ENCODE results near the gene NADK. TPM values are rescaled to one million over a fixed set of nuclear protein-coding genes. Genes with fewer than 3 reads are reported as not detected.

The NADK gene
- total RNA-seq, 1 donor from 2014 or later, result 48.8 TPM

GRCh38 chr1:1815606-1816281 lies 37.5 kb upstream of the NADK start:
- DNase-seq (ENCODE audit: low read depth), result no peak
- no peak overlapping the region for H3K4me3 ChIP-seq (ENCODE audit: low read depth, low read length)
- no peak for TF ChIP-seq CTCF (conservative IDR thresholded peaks at IDR 0.05; ENCODE audit: low read depth, low read length)

- H3K4me3 ChIP-seq (ENCODE audit: low read depth, low read length), result no peak overlapping the region
- no peak for DNase-seq (ENCODE audit: low read depth)
- no peak for TF ChIP-seq CTCF (conservative IDR thresholded peaks at IDR 0.05; ENCODE audit: low read depth, low read length)
These were observed 31.2 kb upstream of the NADK start for GRCh38 chr1:1809489-1809888.

- TF ChIP-seq CTCF (conservative IDR thresholded peaks at IDR 0.05; ENCODE audit: low read depth, low read length), result no peak
- no peak overlapping the region for H3K4me3 ChIP-seq (ENCODE audit: low read depth, low read length)
- no peak for DNase-seq (ENCODE audit: low read depth)
These were observed 29.9 kb upstream of the NADK start for GRCh38 chr1:1808206-1808605.

- DNase-seq (ENCODE audit: low read depth), result no peak
- H3K4me3 ChIP-seq (ENCODE audit: low read depth, low read length), result no peak overlapping the region
- no peak for TF ChIP-seq CTCF (conservative IDR thresholded peaks at IDR 0.05; ENCODE audit: low read depth, low read length)
These were observed 28.6 kb upstream of the NADK start for GRCh38 chr1:1806890-1807289.

GRCh38 chr1:1804301-1804700 lies 26.0 kb upstream of the NADK start:
- no peak for TF ChIP-seq CTCF (conservative IDR thresholded peaks at IDR 0.05; ENCODE audit: low read depth, low read length)
- no peak overlapping the region for H3K4me3 ChIP-seq (ENCODE audit: low read depth, low read length)
- DNase-seq (ENCODE audit: low read depth), result no peak

DNA sequence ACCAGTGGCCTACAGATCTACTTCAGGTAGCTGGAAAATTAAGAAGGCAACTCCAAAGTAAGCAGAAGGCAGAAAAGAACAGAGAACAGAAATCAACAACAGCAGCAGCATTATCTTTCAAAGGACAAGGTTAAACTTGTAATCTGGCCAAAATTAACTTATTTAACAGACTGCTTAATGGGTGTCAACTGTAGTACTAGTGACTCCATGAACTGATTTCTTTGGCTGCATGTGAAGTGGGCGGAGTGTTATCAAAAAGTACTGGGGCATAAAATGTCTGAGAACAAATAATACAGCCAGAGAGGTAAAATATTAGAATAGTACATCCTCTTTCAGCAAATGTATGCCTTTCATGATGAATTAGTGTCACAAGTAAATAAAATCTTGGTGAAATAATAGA lies 24.6 kb upstream of the NADK start:
- DNase-seq (ENCODE audit: low read depth), result no peak
- H3K4me3 ChIP-seq (ENCODE audit: low read depth, low read length), result no peak overlapping the region
- TF ChIP-seq CTCF (conservative IDR thresholded peaks at IDR 0.05; ENCODE audit: low read depth, low read length), result no peak

GRCh38 chr1:1799716-1800115 lies 21.4 kb upstream of the NADK start:
- H3K4me3 ChIP-seq (ENCODE audit: low read depth, low read length), result no peak overlapping the region
- no peak for TF ChIP-seq CTCF (conservative IDR thresholded peaks at IDR 0.05; ENCODE audit: low read depth, low read length)
- DNase-seq (ENCODE audit: low read depth), result no peak

Measured in epithelial cell of proximal tubule (primary cell).